Trophoblast cell (in vitro differentiated cells and primary cell): ENCODE data around the gene KIF17.

Source experiments
- DNase-seq, 2 donors: peaks; one replicate each; pipeline ENCODE4 v3.0.0-alpha.2; 2016
- H2AFZ ChIP-seq: 2 replicates; pipeline ENCODE4 v1.6.1; 2013; ENCODE audit warnings: low read length, moderate library complexity, mild to moderate bottlenecking; ENCODE audit not compliant: insufficient read depth, poor library complexity
- H2AK5ac ChIP-seq: 2 replicates; pipeline ENCODE4 v1.6.1; 2013; ENCODE audit warnings: mild to moderate bottlenecking, low read length
- H2BK120ac ChIP-seq: 2 replicates; pipeline ENCODE4 v1.6.1; 2013; ENCODE audit warnings: low read length, mild to moderate bottlenecking, moderate library complexity; ENCODE audit not compliant: insufficient read depth, poor library complexity
- H2BK12ac ChIP-seq: 2 replicates; pipeline ENCODE4 v1.6.1; 2013; ENCODE audit warnings: mild to moderate bottlenecking, low read length, moderate library complexity
- H2BK5ac ChIP-seq: 2 replicates; pipeline ENCODE4 v1.6.1; 2013; ENCODE audit warnings: low read length, low read depth, moderate library complexity, mild to moderate bottlenecking; ENCODE audit not compliant: poor library complexity
- H3K14ac ChIP-seq: 2 replicates; pipeline ENCODE4 v1.6.1; 2013; ENCODE audit warnings: mild to moderate bottlenecking, low read length
- H3K18ac ChIP-seq: 2 replicates; pipeline ENCODE4 v1.6.1; 2013; ENCODE audit warnings: mild to moderate bottlenecking, low read length
- H3K23ac ChIP-seq: 2 replicates; pipeline ENCODE4 v1.6.1; 2013; ENCODE audit warnings: low read length
- H3K27ac ChIP-seq: 2 replicates; pipeline ENCODE4 v1.5.1; 2013; ENCODE audit warnings: low read depth, mild to moderate bottlenecking, inconsistent platforms, low read length, moderate library complexity
- H3K27me3 ChIP-seq: 2 replicates; pipeline ENCODE4 v1.6.1; 2013; ENCODE audit warnings: inconsistent platforms, mild to moderate bottlenecking, low read length, moderate library complexity; ENCODE audit not compliant: insufficient read depth
- H3K36me3 ChIP-seq, 2 experiments: 1 replicate in 1 of 2; 2 replicates in 1 of 2; pipeline ENCODE4 v1.6.1; 2013; ENCODE audit warnings: low read length in 2 of 2, mild to moderate bottlenecking in 2 of 2, moderate library complexity in 1 of 2; ENCODE audit not compliant: insufficient read depth in 2 of 2, control insufficient read depth in 1 of 2
- H3K4ac ChIP-seq: 2 replicates; pipeline ENCODE4 v1.6.1; 2013; ENCODE audit warnings: low read depth, mild to moderate bottlenecking, low read length, moderate library complexity
- H3K4me1 ChIP-seq, 2 experiments: 1 replicate in 1 of 2; 2 replicates in 1 of 2; pipeline ENCODE4 v1.6.1; 2013; ENCODE audit warnings: low read length in 2 of 2, mild to moderate bottlenecking in 2 of 2, moderate library complexity in 1 of 2; ENCODE audit not compliant: insufficient read depth in 2 of 2, control insufficient read depth in 1 of 2
- H3K4me2 ChIP-seq: 2 replicates; pipeline ENCODE4 v1.6.1; 2013; ENCODE audit warnings: inconsistent platforms, mild to moderate bottlenecking, low read length, moderate library complexity
- H3K4me3 ChIP-seq: 2 replicates; pipeline ENCODE4 v1.5.1; 2013; ENCODE audit warnings: mild to moderate bottlenecking, low read depth, low read length, inconsistent platforms
- H3K79me1 ChIP-seq: one replicate; pipeline ENCODE4 v1.6.1; 2013; ENCODE audit warnings: low read length
- H3K79me2 ChIP-seq: 2 replicates; pipeline ENCODE4 v1.6.1; 2013; ENCODE audit warnings: low read length, mild to moderate bottlenecking; ENCODE audit not compliant: control insufficient read depth, insufficient read depth, poor library complexity
- H3K9ac ChIP-seq: 2 replicates; pipeline ENCODE4 v1.6.1; 2013; ENCODE audit warnings: mild to moderate bottlenecking, low read length
- H3K9me3 ChIP-seq: 2 replicates; pipeline ENCODE4 v1.6.1; 2013; ENCODE audit warnings: low read depth, mild to moderate bottlenecking, control low read depth, inconsistent platforms, low read length; ENCODE audit not compliant: insufficient read depth
- H4K12ac ChIP-seq: 2 replicates; pipeline ENCODE4 v1.6.1; 2013; ENCODE audit warnings: low read depth, mild to moderate bottlenecking, low read length, moderate library complexity
- H4K8ac ChIP-seq: 2 replicates; pipeline ENCODE4 v1.6.1; 2013; ENCODE audit warnings: low read depth, mild to moderate bottlenecking, low read length, moderate library complexity
- H4K91ac ChIP-seq: one replicate; pipeline ENCODE4 v1.6.1; 2013; ENCODE audit warnings: low read depth, mild to moderate bottlenecking, low read length, moderate library complexity
- WGBS: extraction: QIAGEN DNeasy Blood & Tissue Kit; methylation state at CpG from one replicate; pipeline ENCODE4 v1.1.7; 2013; ENCODE audit warnings: missing lambda C conversion rate; ENCODE audit not compliant: insufficient read length, insufficient coverage; ENCODE audit errors: extremely low coverage; 5-methylcytosine and 5-hydroxymethylcytosine counted together

The KIF17 gene

DNA sequence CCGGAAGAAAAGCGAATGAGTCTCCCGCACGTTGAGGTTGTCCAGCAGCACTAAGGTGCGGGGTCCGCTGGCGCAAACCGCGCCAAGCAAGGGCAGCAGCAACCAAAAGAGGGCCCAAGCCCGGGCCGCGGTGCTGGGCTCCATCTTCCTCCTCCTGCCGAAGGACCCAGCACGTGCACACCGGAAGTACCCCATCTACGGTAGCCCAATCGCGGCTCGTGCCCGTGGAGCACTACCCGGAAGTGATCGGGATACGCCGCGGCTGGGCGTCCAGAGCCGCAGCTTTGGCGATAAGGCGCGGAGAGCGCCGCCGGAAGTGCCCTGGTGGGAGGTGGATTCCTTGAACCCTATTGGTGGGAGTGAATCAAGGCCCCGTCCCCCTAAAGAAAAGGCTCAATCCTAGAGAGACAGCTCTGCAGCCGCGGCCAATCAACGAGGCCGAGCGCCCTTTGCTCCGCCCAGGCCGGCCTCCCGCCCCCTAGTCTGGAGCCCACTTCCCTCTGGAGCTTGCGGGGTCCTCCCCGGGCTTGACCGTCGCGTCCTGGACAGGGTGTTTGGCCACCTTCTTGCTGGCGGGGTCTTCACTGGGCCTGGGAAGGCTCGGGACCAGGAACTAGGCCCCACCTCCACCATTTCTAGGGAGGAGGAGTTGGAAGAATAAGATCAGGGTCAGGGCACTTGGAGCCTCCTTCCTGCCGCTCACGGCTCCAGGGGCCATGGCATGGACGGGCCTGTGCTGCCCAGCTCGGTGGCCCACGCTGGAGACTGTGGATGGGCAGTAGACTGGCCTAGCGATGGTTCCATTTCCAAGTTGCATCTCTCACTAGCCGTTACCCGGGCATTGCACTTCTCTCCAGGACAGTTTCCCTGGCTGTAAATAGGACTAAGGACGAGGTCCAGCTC, 56.3 kb downstream of the KIF17 start, which contains the start of gene DDOST:
Gene DDOST (minus strand): TSS at position 163 of the 903 bp plus-strand sequence. CDS start 19 bp downstream, at position 144.
- Histone ChIP-seq H3K9ac (peak within 1 kb of the TSS; percentile 99), H3K79me2 (peaks cover 9% of the 10 kb centered on the region), H3K18ac (peak within 1 kb of the TSS; percentile 62), H2BK12ac (no peak within 1 kb of the TSS), H3K4me2 (peak within 1 kb of the TSS; percentile 97), H4K12ac (peak within 1 kb of the TSS; percentile 78), H3K14ac (peak within 1 kb of the TSS; percentile 82), H2AFZ (peak within 1 kb of the TSS; percentile 76), H3K27ac (peak within 1 kb of the TSS; percentile 27), H2BK5ac (peak within 1 kb of the TSS; percentile 28), H3K4me3 (peak within 1 kb of the TSS; percentile 99), H3K9me3 (peaks cover 4% of the 10 kb centered on the region), H2BK120ac (peak within 1 kb of the TSS; percentile 32), H4K91ac (peak within 1 kb of the TSS; percentile 84), H4K8ac (peak within 1 kb of the TSS; percentile 95), H3K36me3 (peaks cover 10 to 17% of the 10 kb centered on the region in 2 experiments), H3K4me1 (peaks cover 7 to 11% of the 10 kb centered on the region in 2 experiments), H3K27me3 (no peaks in the 10 kb centered on the region), H3K23ac (no peak within 1 kb of the TSS), H3K4ac (peak within 1 kb of the TSS; percentile 94), H3K79me1 (peaks cover 7% of the 10 kb centered on the region), H2AK5ac (peak within 1 kb of the TSS; percentile 50)
- WGBS: no CpG with 5 or more reads among the region's 58 CpGs
- peak; percentile 98 for DNase-seq

DNA sequence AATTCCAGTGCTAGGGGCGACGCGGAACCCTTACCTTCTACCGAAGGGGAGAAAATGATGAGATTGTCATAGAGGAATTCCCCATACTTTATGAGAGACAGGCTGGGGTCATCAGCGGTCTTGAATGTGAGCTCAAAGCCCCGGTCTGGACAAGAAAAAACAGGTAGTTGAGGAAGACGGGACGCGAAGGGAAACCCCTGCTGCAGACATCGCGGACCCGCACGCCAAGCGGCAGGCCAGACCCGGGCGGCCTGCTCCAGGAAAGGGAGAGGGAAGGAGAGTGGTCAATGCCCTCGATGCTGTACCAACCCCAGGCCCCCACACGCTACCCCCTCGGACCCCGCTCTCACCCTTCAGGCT, 57.0 kb downstream of the KIF17 start:
- peak overlapping the region; percentile 99 for H3K9ac ChIP-seq
- peak; percentile 16 to 40 for DNase-seq
- H3K18ac ChIP-seq: peak overlapping the region; percentile 62
- peak overlapping the region; percentile 78 for H4K12ac ChIP-seq
- H2BK5ac ChIP-seq: no peak overlapping the region
- H3K4me3 ChIP-seq: peak overlapping the region; percentile 99
- H2BK120ac ChIP-seq: peak overlapping the region; percentile 20
- peak overlapping the region; percentile 94 for H3K4ac ChIP-seq
- H3K4me2 ChIP-seq: peak overlapping the region; percentile 97
- peaks cover 7% of the 10 kb centered on the region for H3K79me1 ChIP-seq
- H2AFZ ChIP-seq: peak overlapping the region; percentile 76
- H3K36me3 ChIP-seq: peaks cover 14 to 23% of the 10 kb centered on the region in 2 experiments
- no peak overlapping the region for H3K23ac ChIP-seq
- no peak overlapping the region for H2BK12ac ChIP-seq
- peak overlapping the region; percentile 50 for H2AK5ac ChIP-seq
- peaks cover 7 to 11% of the 10 kb centered on the region in 2 experiments for H3K4me1 ChIP-seq
- H3K27me3 ChIP-seq: no peaks in the 10 kb centered on the region
- H4K8ac ChIP-seq: peak overlapping the region; percentile 89
- H4K91ac ChIP-seq: peak overlapping the region; percentile 84
- peak overlapping the region; percentile 27 for H3K27ac ChIP-seq
- H3K9me3 ChIP-seq: peaks cover 4% of the 10 kb centered on the region
- peak overlapping the region; percentile 65 for H3K14ac ChIP-seq
- WGBS: no CpG with 5 or more reads among the region's 20 CpGs
- peaks cover 9% of the 10 kb centered on the region for H3K79me2 ChIP-seq

DNA sequence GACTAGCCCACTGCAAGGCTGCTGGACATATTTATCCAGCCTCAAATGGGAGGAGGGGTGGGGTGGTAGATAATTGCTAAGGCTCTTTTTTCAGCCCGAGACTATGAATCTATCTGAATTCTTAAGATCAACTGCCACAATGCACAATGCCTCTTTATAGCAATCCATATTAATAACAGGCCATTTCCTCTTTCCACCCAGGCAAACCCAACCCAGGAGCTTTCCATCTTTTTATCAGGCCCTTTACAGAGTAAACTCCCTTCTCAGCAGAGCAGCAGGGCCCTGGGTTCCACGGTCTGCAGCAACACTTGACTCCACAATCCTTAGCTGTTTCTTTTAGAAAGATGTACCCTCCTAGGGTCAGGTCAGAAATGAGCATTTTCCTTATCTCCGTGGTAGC, 57.4 kb downstream of the KIF17 start:
- H2BK12ac ChIP-seq: no peak overlapping the region
- H3K9me3 ChIP-seq: peaks cover 4% of the 10 kb centered on the region
- H2BK5ac ChIP-seq: no peak overlapping the region
- no peaks in the 10 kb centered on the region for H3K27me3 ChIP-seq
- peaks cover 9% of the 10 kb centered on the region for H3K79me2 ChIP-seq
- peaks cover 7 to 11% of the 10 kb centered on the region in 2 experiments for H3K4me1 ChIP-seq
- no peak overlapping the region for H4K91ac ChIP-seq
- H3K14ac ChIP-seq: peak overlapping the region; percentile 65
- H3K4me3 ChIP-seq: peak overlapping the region; percentile 99
- peak overlapping the region; percentile 94 for H3K4ac ChIP-seq
- no peak overlapping the region for H3K18ac ChIP-seq
- H2AFZ ChIP-seq: no peak overlapping the region
- H2AK5ac ChIP-seq: no peak overlapping the region
- H3K36me3 ChIP-seq: peaks cover 18 to 28% of the 10 kb centered on the region in 2 experiments
- no peak overlapping the region for H2BK120ac ChIP-seq
- no CpG with 5 or more reads among the region's 3 CpGs for WGBS
- H4K8ac ChIP-seq: peak overlapping the region; percentile 89
- H3K23ac ChIP-seq: no peak overlapping the region
- DNase-seq: no peak
- H3K27ac ChIP-seq: no peak overlapping the region
- peak overlapping the region; percentile 35 for H4K12ac ChIP-seq
- H3K79me1 ChIP-seq: peaks cover 7% of the 10 kb centered on the region
- peak overlapping the region; percentile 97 for H3K4me2 ChIP-seq
- H3K9ac ChIP-seq: peak overlapping the region; percentile 99

DNA sequence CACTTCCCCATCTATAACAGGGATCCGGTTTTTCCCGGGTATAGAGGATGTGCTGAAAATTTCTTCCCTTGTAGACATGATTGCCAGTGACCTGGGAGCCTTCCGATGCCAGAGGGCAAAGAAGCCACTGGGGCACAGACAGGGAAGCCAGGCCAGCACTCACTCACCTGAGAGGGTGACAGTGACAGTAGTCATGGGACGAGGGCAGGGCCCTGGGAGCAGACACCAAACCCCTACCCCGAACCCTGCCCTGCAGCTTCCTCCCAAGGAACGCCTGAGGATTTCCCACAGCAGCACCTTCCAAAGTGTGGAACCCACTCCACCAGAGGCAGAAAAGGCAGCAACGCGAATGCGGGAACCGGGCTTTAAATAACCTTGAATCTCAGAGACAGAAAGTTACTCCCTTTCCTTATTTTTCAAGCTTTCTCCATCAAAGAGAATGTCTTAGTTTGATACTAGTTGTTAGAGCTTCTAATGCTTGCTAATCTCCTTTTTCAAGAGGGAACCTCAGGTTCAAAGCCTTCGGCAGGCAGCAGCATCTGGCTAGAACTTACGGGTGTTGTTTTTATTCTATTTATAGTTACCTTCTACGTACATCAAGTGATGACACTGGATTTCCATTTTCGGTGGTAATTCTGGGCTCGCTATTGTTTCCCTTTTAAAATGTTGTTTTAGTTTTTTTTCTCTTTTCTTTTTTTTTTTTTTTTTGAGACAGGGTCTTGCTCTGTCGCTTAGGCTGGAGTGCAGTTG, 59.5 kb downstream of the KIF17 start:
- H3K79me2 ChIP-seq: peaks cover 9% of the 10 kb centered on the region
- no peak overlapping the region for H3K23ac ChIP-seq
- H4K12ac ChIP-seq: no peak overlapping the region
- peaks cover 35 to 46% of the 10 kb centered on the region in 2 experiments for H3K36me3 ChIP-seq
- peaks cover 7 to 11% of the 10 kb centered on the region in 2 experiments for H3K4me1 ChIP-seq
- no peak overlapping the region for H3K27ac ChIP-seq
- H3K4me3 ChIP-seq: no peak overlapping the region
- H3K27me3 ChIP-seq: no peaks in the 10 kb centered on the region
- no peak for DNase-seq
- peaks cover 7% of the 10 kb centered on the region for H3K79me1 ChIP-seq
- H2AFZ ChIP-seq: no peak overlapping the region
- no peak overlapping the region for H4K91ac ChIP-seq
- peaks cover 2% of the 10 kb centered on the region for H3K9me3 ChIP-seq
- H3K4ac ChIP-seq: no peak overlapping the region
- H4K8ac ChIP-seq: no peak overlapping the region
- no peak overlapping the region for H2AK5ac ChIP-seq
- no CpG with 5 or more reads among the region's 16 CpGs for WGBS
- no peak overlapping the region for H3K9ac ChIP-seq
- no peak overlapping the region for H3K14ac ChIP-seq
- no peak overlapping the region for H2BK5ac ChIP-seq
- H2BK120ac ChIP-seq: no peak overlapping the region
- H3K4me2 ChIP-seq: no peak overlapping the region
- H3K18ac ChIP-seq: no peak overlapping the region
- H2BK12ac ChIP-seq: no peak overlapping the region
